Neural progenitor cell (in vitro differentiated cells): Measurements from ENCODE around the gene THAP12. TPM values are rescaled to one million over a fixed set of nuclear protein-coding genes. Genes with fewer than 3 reads are reported as not detected.

Experiments used
- DNase-seq: peaks from one replicate; pipeline ENCODE4 v3.0.0-alpha.2; 2016; ENCODE audit warnings: low spot score
- H2AFZ ChIP-seq: fragments of 200-600 bp; sonication (generic); replicated peaks from 2 replicates; pipeline ENCODE4 v1.6.1; 2016; ENCODE audit warnings: antibody characterized with exemption
- H3F3A ChIP-seq: fragments of 200-600 bp; sonication (generic); 2 replicates; pipeline ENCODE4 v1.6.1; 2016; ENCODE audit warnings: antibody characterized with exemption, low read depth
- H3K27ac ChIP-seq: fragments of 200-600 bp; sonication (generic); 2 replicates; pipeline ENCODE4 v1.5.1; 2016; ENCODE audit warnings: mild to moderate bottlenecking
- H3K27me3 ChIP-seq: fragments of 200-600 bp; sonication (generic); 2 replicates; pipeline ENCODE4 v1.6.1; 2016; ENCODE audit warnings: mild to moderate bottlenecking, moderate library complexity
- H3K36me3 ChIP-seq: fragments of 200-600 bp; sonication (generic); 2 replicates; pipeline ENCODE4 v1.5.1; 2016
- H3K4me1 ChIP-seq: fragments of 200-600 bp; sonication (generic); 2 replicates; pipeline ENCODE4 v1.6.1; 2016; ENCODE audit warnings: mixed run types
- H3K4me2 ChIP-seq: fragments of 200-600 bp; sonication (generic); 2 replicates; pipeline ENCODE4 v1.6.1; 2016
- H3K4me3 ChIP-seq: fragments of 200-600 bp; sonication (generic); 2 replicates; pipeline ENCODE4 v1.5.1; 2016
- H3K79me2 ChIP-seq: fragments of 200-600 bp; sonication (generic); 2 replicates; pipeline ENCODE4 v1.6.1; 2016; ENCODE audit warnings: low read depth
- H3K9ac ChIP-seq: fragments of 200-600 bp; sonication (generic); 2 replicates; pipeline ENCODE4 v1.6.1; 2016
- H3K9me3 ChIP-seq: fragments of 200-600 bp; sonication (generic); 2 replicates; pipeline ENCODE4 v1.5.1; 2016; ENCODE audit warnings: low read depth
- H4K20me1 ChIP-seq: fragments of 200-600 bp; sonication (generic); 2 replicates; pipeline ENCODE4 v1.6.1; 2016; ENCODE audit warnings: low read depth
- H3K27ac Mint-ChIP-seq: 3 replicates; pipeline ENCODE4 v1.8.0; 2021; ENCODE audit warnings: mixed read lengths
- H3K27me3 Mint-ChIP-seq: 2 replicates; pipeline ENCODE4 v1.8.0; 2022; ENCODE audit warnings: low read depth, mild to moderate bottlenecking, inconsistent platforms, moderate library complexity, mixed read lengths; ENCODE audit not compliant: insufficient read depth
- H3K36me3 Mint-ChIP-seq: 3 replicates; pipeline ENCODE4 v1.8.0; 2021; ENCODE audit warnings: mixed read lengths
- H3K4me1 Mint-ChIP-seq: 3 replicates; pipeline ENCODE4 v1.8.0; 2021; ENCODE audit warnings: mixed read lengths
- H3K4me3 Mint-ChIP-seq: 3 replicates; pipeline ENCODE4 v1.8.0; 2021; ENCODE audit warnings: mild to moderate bottlenecking, moderate library complexity, mixed read lengths
- H3K9me3 Mint-ChIP-seq: 3 replicates; pipeline ENCODE4 v1.8.0; 2020; ENCODE audit warnings: mixed read lengths
- CTCF ChIP-seq: fragments of 200-600 bp; sonication (generic); IDR thresholded peaks from 2 replicates; pipeline ENCODE4 v1.5.1; 2017; ENCODE audit warnings: antibody characterized with exemption, mild to moderate bottlenecking
- EZH2 ChIP-seq: fragments of 200-600 bp; sonication (generic); IDR thresholded peaks from 2 replicates; pipeline ENCODE4 v1.6.1; 2017; ENCODE audit warnings: antibody characterized with exemption, mild to moderate bottlenecking, moderate library complexity
- EZH2phosphoT487 ChIP-seq: fragments of 200-600 bp; sonication (generic); IDR thresholded peaks from 2 replicates; pipeline ENCODE4 v1.6.1; 2017; ENCODE audit warnings: antibody characterized with exemption
- total RNA-seq: library from RNA; depleted of rRNA; stranded (reverse); fragments of >200 nt; gene quantifications from 2 replicates; pipeline ENCODE4 v1.2.3, GENCODE V29; 2015; ENCODE audit warnings: low replicate concordance

Gene THAP12
- total RNA-seq = 64.2 and 112 TPM in 2 replicates

GRCh38 chr11:76380977-76381719, at the start of gene THAP12, which contains the start of gene GVQW3:
TSS of gene THAP12 (minus strand) at chr11:76381132. CDS start at chr11:76380836, 296 bp downstream.
TSS of gene GVQW3 (plus strand) at chr11:76381323. CDS start at chr11:76381829, 506 bp downstream.
- Histone ChIP-seq H4K20me1 (peaks cover 52% of the 10 kb centered on the region), H3K4me1 (peaks cover 25% of the 10 kb centered on the region), H3K9ac (peak within 1 kb of the TSS; percentile 74), H3F3A (peaks cover 14% of the 10 kb centered on the region), H3K79me2 (peaks cover 73% of the 10 kb centered on the region), H3K4me2 (peak within 1 kb of the TSS; percentile 94), H3K36me3 (no peaks in the 10 kb centered on the region), H3K9me3 (no peaks in the 10 kb centered on the region), H3K4me3 (peak within 1 kb of the TSS; percentile 73), H3K27ac (peak within 1 kb of the TSS; percentile 22), H2AFZ (peak within 1 kb of the TSS; percentile 93), H3K27me3 (no peaks in the 10 kb centered on the region)
- H3K36me3 Mint-ChIP-seq = peaks cover 22% of the 10 kb centered on the region
- peak; percentile 99 for DNase-seq
- H3K27me3 Mint-ChIP-seq = peaks cover 5% of the 10 kb centered on the region
- no peaks in the 10 kb centered on the region for H3K9me3 Mint-ChIP-seq
- H3K4me1 Mint-ChIP-seq = peaks cover 42% of the 10 kb centered on the region
- TF ChIP-seq EZH2 (no peak), CTCF (peak; percentile 25)
- peak within 1 kb of the TSS; percentile 78 for H3K27ac Mint-ChIP-seq
- H3K4me3 Mint-ChIP-seq = peak within 1 kb of the TSS; percentile 96

- peaks cover 2% of the 10 kb centered on the region for H3K27me3 Mint-ChIP-seq
- Histone ChIP-seq H3K4me1 (peaks cover 3% of the 10 kb centered on the region), H3K4me2 (no peak overlapping the region), H3K9ac (no peak overlapping the region), H3F3A (no peaks in the 10 kb centered on the region), H3K79me2 (no peaks in the 10 kb centered on the region), H3K9me3 (no peaks in the 10 kb centered on the region), H3K4me3 (no peak overlapping the region), H4K20me1 (no peaks in the 10 kb centered on the region), H3K27ac (no peak overlapping the region), H3K27me3 (no peaks in the 10 kb centered on the region), H2AFZ (no peak overlapping the region), H3K36me3 (no peaks in the 10 kb centered on the region)
- H3K27ac Mint-ChIP-seq = no peak overlapping the region
- H3K4me1 Mint-ChIP-seq = no peaks in the 10 kb centered on the region
- no peaks in the 10 kb centered on the region for H3K36me3 Mint-ChIP-seq
- DNase-seq = no peak
- TF ChIP-seq EZH2phosphoT487 = no peak
- TF ChIP-seq EZH2 = no peak
- TF ChIP-seq CTCF = no peak
- H3K9me3 Mint-ChIP-seq = no peaks in the 10 kb centered on the region
- no peak overlapping the region for H3K4me3 Mint-ChIP-seq
Measured at GRCh38 chr11:76426660-76427059, 45.7 kb upstream of the THAP12 start.

GRCh38 chr11:76424891-76425290, 44.0 kb upstream of the THAP12 start:
- Mint-ChIP-seq H3K4me1 (no peaks in the 10 kb centered on the region), H3K27me3 (peaks cover 2% of the 10 kb centered on the region), H3K36me3 (no peaks in the 10 kb centered on the region), H3K4me3 (no peak overlapping the region), H3K27ac (no peak overlapping the region), H3K9me3 (no peaks in the 10 kb centered on the region)
- Histone ChIP-seq H3F3A (no peaks in the 10 kb centered on the region), H4K20me1 (no peaks in the 10 kb centered on the region), H2AFZ (no peak overlapping the region), H3K79me2 (no peaks in the 10 kb centered on the region), H3K9me3 (no peaks in the 10 kb centered on the region), H3K36me3 (no peaks in the 10 kb centered on the region), H3K27ac (no peak overlapping the region), H3K4me2 (no peak overlapping the region), H3K4me1 (peaks cover 3% of the 10 kb centered on the region), H3K9ac (no peak overlapping the region), H3K4me3 (no peak overlapping the region), H3K27me3 (no peaks in the 10 kb centered on the region)
- no peak for DNase-seq
- TF ChIP-seq EZH2 (no peak), CTCF (no peak), EZH2phosphoT487 (no peak)
